Heart left ventricle (tissue), 16 donors: ENCODE data around the gene CMAS. TPM values are rescaled to one million over a fixed set of nuclear protein-coding genes. Genes with fewer than 3 reads are reported as not detected.

Experiments used
- ATAC-seq, 4 donors: fragments of 200-7000 bp; cut with Tn5 transposase; one replicate each; pipeline ENCODE4 v1.9.1; 2020 to 2022; ENCODE audit warnings: moderate library complexity in 4 of 4, mild to moderate bottlenecking in 3 of 4, moderate number of reproducible peaks in 1 of 4
- DNase-seq, 5 donors: peaks; one replicate each; pipeline ENCODE4 v3.0.0-alpha.2; 2020
- H3K27ac ChIP-seq, 12 donors: fragments of 200-600 bp; sonication (generic) in 4 of 12; one replicate each; pipeline versions ENCODE4 v1.5.0 to v1.8.0; 2016 to 2022; ENCODE audit warnings: mild to moderate bottlenecking in 2 of 12
- H3K27me3 ChIP-seq, 9 donors: fragments of 200-600 bp; sonication (generic) in 2 of 9; one replicate each; pipeline versions ENCODE4 v1.5.1 to v1.8.0; 2016 to 2022; ENCODE audit warnings: mild to moderate bottlenecking in 3 of 9
- H3K36me3 ChIP-seq, 9 donors: fragments of 200-600 bp; sonication (generic) in 2 of 9; one replicate each; pipeline versions ENCODE4 v1.5.0 to v1.8.0; 2018 to 2022; ENCODE audit warnings: mild to moderate bottlenecking in 2 of 9
- H3K4me1 ChIP-seq, 12 donors: fragments of 200-600 bp; sonication (generic) in 4 of 12; one replicate each; pipeline versions ENCODE4 v1.5.0 to v1.8.0; 2016 to 2022; ENCODE audit warnings: mild to moderate bottlenecking in 3 of 12
- H3K4me3 ChIP-seq, 12 donors: fragments of 200-600 bp; sonication (generic) in 4 of 12; one replicate each; pipeline versions ENCODE4 v1.5.0 to v1.8.0; 2017 to 2022; ENCODE audit warnings: mild to moderate bottlenecking in 9 of 12, moderate library complexity in 4 of 12
- H3K9me3 ChIP-seq, 12 donors: fragments of 200-600 bp; sonication (generic) in 4 of 12; one replicate each; pipeline versions ENCODE4 v1.5.0 to v1.8.0; 2016 to 2022; ENCODE audit warnings: mild to moderate bottlenecking in 1 of 12
- POLR2A ChIP-seq, 2 donors: fragments of 450-650 bp; IDR thresholded peaks; one replicate each; pipeline ENCODE4 v1.6.1; 2017; ENCODE audit warnings: antibody characterized with exemption in 2 of 2, mild to moderate bottlenecking in 2 of 2, moderate library complexity in 2 of 2
- WGBS, 4 donors: extraction: QIAGEN DNeasy Blood & Tissue Kit in 2 of 4; methylation state at CpG; one replicate each; pipeline versions ENCODE4 v1.1.5 to v1.1.7; 2013 to 2018; 5-methylcytosine and 5-hydroxymethylcytosine counted together
- intact Hi-C, 10 donors: fragments of 100-400 bp; cut with DNase I; formaldehyde crosslinking; loops; one replicate each; pipeline versions ENCODE4 v1.11.1 to v1.14.2; 2022
- polyA plus RNA-seq, 2 donors: library from polyadenylated mRNA; stranded (reverse); fragments of 200-250 nt; gene quantifications; one replicate each; pipeline ENCODE4 v1.2.3, GENCODE V29; 2013
- total RNA-seq, 9 donors: library from RNA; depleted of rRNA in 2 of 9; stranded (reverse); fragments of >200 nt in 2 of 9; fragmentation: NEBNext Ultra II Directional in 3 of 9; extraction: Animal tissue kit (Norgen Biotek cat#: 25700) in 3 of 9; gene quantifications; one replicate each; pipeline versions ENCODE4 v1.1.0 to v1.2.4, GENCODE V29; 2016 to 2023
- TF ChIP-seq, protein P1 (sequence below), 12 donors: fragments of 200-600 bp; sonication (generic) in 4 of 12; IDR thresholded peaks; one replicate each; pipeline versions ENCODE4 v1.5.0 to v1.8.0; 2018 to 2022; ENCODE audit warnings: antibody characterized with exemption in 12 of 12, mild to moderate bottlenecking in 5 of 12
- donor health status: ischemic (EF 13 %, LVEDD 7.1; RV severe dilation, severe dysfunction).
- donor health status: healthy with polysubstance abuse.
- donor health status: DM: no; HTN: yes; CAD: no.
- donor health status: DM: no; HTN: no; CAD: no.
- donor health status: ischemic (EF 25% LVEDD 6.9; RV normal size, moderate dysfunction).
- donor health status: ischemic (EF 25% LVEDD 5.7; RV mildly dilated, moderate dysfunction).
- donor health status: healthy.
- donor health status: DM: yes; HTN: yes; CAD: no.
- donor health status: ischemic (EF 35%, LVEDD 5.7; RV mildly dilated, moderate dysfunction).
- donor health status: nonischemic (EF 11% LVEDD 7.7; RV severe dilation, severe dysfunction).
- donor health status: DM: yes; HTN: yes; CAD: no.
- donor health status: PGD.
- donor health status: ischemic (EF 29% LVEDD 5.4; RV normal size, mild dysfunction).
- donor health status: nonischemic (EF 23%, LVEDD 6.1; RV moderate dilation, normal function).

Gene CMAS
- total and polyA plus RNA-seq, 11 donors, result 21.5 to 55.8 (median 34.6) TPM

DNA sequence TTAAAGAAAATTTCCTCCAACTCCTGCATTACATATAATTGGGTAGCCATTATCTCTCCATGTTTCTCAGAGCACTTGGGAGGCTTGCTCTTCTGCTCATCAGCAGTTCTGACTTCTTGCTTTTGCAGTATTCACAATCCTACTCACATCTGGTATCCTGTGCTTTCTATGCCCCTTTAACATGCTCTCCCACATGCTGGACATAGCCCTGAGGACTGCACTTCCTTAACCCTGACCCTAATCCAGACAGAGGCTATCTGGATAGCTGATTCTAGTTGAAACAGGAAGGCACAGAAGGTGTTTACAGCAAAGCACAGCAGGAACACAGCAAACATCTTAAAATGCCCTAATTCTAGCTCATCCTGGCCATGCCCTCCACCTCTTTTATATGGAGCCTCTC lies 7.3 kb upstream of the CMAS start:
- intact Hi-C loops, result no loop called here
- ATAC-seq, result no peak
- TF ChIP-seq POLR2A (IDR thresholded peaks at IDR 0.05), result no peak
- TF ChIP-seq, protein P1, sequence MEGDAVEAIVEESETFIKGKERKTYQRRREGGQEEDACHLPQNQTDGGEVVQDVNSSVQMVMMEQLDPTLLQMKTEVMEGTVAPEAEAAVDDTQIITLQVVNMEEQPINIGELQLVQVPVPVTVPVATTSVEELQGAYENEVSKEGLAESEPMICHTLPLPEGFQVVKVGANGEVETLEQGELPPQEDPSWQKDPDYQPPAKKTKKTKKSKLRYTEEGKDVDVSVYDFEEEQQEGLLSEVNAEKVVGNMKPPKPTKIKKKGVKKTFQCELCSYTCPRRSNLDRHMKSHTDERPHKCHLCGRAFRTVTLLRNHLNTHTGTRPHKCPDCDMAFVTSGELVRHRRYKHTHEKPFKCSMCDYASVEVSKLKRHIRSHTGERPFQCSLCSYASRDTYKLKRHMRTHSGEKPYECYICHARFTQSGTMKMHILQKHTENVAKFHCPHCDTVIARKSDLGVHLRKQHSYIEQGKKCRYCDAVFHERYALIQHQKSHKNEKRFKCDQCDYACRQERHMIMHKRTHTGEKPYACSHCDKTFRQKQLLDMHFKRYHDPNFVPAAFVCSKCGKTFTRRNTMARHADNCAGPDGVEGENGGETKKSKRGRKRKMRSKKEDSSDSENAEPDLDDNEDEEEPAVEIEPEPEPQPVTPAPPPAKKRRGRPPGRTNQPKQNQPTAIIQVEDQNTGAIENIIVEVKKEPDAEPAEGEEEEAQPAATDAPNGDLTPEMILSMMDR (IDR thresholded peaks at IDR 0.05), result no peak

GRCh38 chr12:22039361-22039760 lies 6.7 kb upstream of the CMAS start:
- ATAC-seq (no peak), DNase-seq (no peak)
- 32 to 45% (median 42%) methylated on average over 4 of the region's 4 CpGs for WGBS, 4 donors
- Histone ChIP-seq H3K4me3 (no peak overlapping the region), H3K36me3 (no peaks in the 10 kb centered on the region), H3K4me1 (peaks cover 0 to 14% (median 0%) of the 10 kb centered on the region in 12 donors), H3K27ac (no peak overlapping the region), H3K27me3 (no peaks in the 10 kb centered on the region), H3K9me3 (no peaks in the 10 kb centered on the region)
- intact Hi-C loops, result no loop called here
- TF ChIP-seq POLR2A (IDR thresholded peaks at IDR 0.05), result no peak
- TF ChIP-seq, protein P1 (IDR thresholded peaks at IDR 0.05), result no peak

More for the DNA sequence above, 7.3 kb upstream of the CMAS start:
- Histone ChIP-seq H3K27ac (no peak overlapping the region), H3K4me1 (peaks cover 0 to 14% (median 0%) of the 10 kb centered on the region in 12 donors), H3K9me3 (no peaks in the 10 kb centered on the region), H3K27me3 (no peaks in the 10 kb centered on the region), H3K4me3 (no peak overlapping the region), H3K36me3 (no peaks in the 10 kb centered on the region)
- DNase-seq, result no peak

DNA sequence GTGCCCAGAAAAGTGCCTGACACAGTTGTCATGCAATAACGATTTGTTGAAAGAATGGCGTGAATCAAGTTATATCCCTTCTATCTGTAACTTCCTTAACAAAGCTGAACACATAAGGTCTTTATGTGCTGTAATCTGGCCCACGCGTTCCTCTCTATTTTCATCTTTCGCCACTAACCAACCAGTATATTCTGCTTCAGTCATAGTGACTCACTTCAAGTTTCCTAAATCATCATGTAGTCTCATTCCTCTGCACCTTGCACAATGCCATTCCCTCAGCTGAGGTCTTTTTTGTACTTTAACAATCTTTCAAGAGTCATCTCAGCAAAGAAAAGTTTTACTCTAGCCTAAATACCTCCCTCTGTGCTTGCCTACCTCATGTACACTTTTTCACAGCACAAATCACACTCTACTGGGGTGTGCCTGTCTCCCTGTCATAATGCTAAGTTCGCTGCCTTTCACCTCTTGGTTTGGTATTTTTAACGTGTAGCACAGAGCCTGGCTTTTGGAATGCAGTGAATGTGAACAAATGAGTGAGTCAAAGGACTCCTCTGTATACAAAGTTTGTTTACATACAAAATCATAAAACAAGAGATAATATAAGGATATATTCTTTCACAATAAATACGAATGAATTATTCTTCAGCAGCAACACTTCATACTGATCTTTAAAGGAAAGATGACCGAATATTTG lies 2.9 kb upstream of the CMAS start:
- Histone ChIP-seq H3K27me3 (no peaks in the 10 kb centered on the region), H3K36me3 (no peaks in the 10 kb centered on the region), H3K4me3 (no peak overlapping the region), H3K4me1 (peaks cover 0 to 14% (median 9%) of the 10 kb centered on the region in 12 donors), H3K27ac (no peak overlapping the region), H3K9me3 (no peaks in the 10 kb centered on the region)
- ATAC-seq (no peak), DNase-seq (no peak)
- 80 to 83% (median 81%) methylated on average over 9 of the region's 9 CpGs for WGBS, 4 donors
- TF ChIP-seq POLR2A (IDR thresholded peaks at IDR 0.05), result no peak
- TF ChIP-seq, protein P1 (IDR thresholded peaks at IDR 0.05), result no peak
- intact Hi-C loops, result no loop called here

DNA sequence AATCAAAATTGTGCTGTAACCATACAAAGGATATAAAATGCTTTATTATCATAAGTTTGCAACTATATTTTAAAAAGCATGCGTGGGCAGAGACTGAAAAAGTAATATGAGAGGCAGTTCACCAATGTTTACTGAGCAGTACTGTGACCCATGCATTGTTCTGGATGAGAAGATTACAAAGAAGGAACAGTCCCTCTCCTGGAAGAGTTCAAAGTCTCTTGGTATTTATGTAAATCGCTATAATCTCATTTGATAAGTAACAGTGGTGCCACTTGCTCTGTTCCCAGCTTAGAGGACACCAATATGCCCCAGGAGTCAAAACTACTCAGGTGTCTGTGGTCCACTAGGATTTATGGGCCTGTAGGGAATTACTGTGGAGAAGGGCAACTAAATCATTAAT lies 2.1 kb upstream of the CMAS start:
- 76 to 85% (median 80%) methylated on average over 2 of the region's 2 CpGs for WGBS, 4 donors

More for the DNA sequence above, 2.1 kb upstream of the CMAS start:
- Histone ChIP-seq H3K4me1 (peaks cover 0 to 21% (median 10%) of the 10 kb centered on the region in 12 donors), H3K4me3 (no peak overlapping the region), H3K9me3 (no peaks in the 10 kb centered on the region), H3K36me3 (peaks cover 0 to 4% (median 0%) of the 10 kb centered on the region in 9 donors), H3K27me3 (no peaks in the 10 kb centered on the region), H3K27ac (no peak overlapping the region)
- TF ChIP-seq, protein P1 (IDR thresholded peaks at IDR 0.05), result no peak
- TF ChIP-seq POLR2A (IDR thresholded peaks at IDR 0.05), result no peak
- DNase-seq, result no peak
- ATAC-seq, result no peak
- intact Hi-C loops, result no loop called here
